Renal pelvis (tissue), 12 donors: Measurements from ENCODE around the gene TDG. TPM values are rescaled to one million over a fixed set of nuclear protein-coding genes. Genes with fewer than 3 reads are reported as not detected.

Experiments used
- DNase-seq: peaks from one replicate; pipeline ENCODE4 v3.0.0-alpha.2; 2013
- long read RNA-seq, 16 experiments: transcript quantifications; one replicate each; lab custom pipeline, GENCODE V29; 2026
- polyA plus RNA-seq, 3 donors: library from polyadenylated mRNA; unstranded; fragments of 120-200 nt; gene quantifications; one replicate each; pipeline ENCODE4 v1.2.1, GENCODE V29; 2013; ENCODE audit not compliant: insufficient read length in 3 of 3

The TDG gene
- polyA plus RNA-seq: 10 to 100 TPM; 49.3 to 58.2 (median 55.8) TPM
- long read RNA-seq, donor 1, transcript TDG-208 (3 exons, 1,139 nt): major isoform, 11 of 14 reads
- long read RNA-seq, donor 1, partial matches to known transcripts: 0 of 14 reads
- long read RNA-seq, donor 1, other reads (novel, unspliced or antisense): 0 of 14 reads
- long read RNA-seq, donor 2, transcript TDG-202 (10 exons, 3,251 nt): major isoform, 9 of 18 reads
- long read RNA-seq, donor 2, transcript TDG-208 (3 exons, 1,139 nt): minor isoform, 8 of 18 reads
- long read RNA-seq, donor 2, partial matches to known transcripts: 0 of 18 reads
- long read RNA-seq, donor 2, other reads (novel, unspliced or antisense): 0 of 18 reads
- long read RNA-seq, donor 3, transcript TDG-202 (10 exons, 3,251 nt): minor isoform, 7 of 18 reads
- long read RNA-seq, donor 3, transcript TDG-208 (3 exons, 1,139 nt): major isoform, 11 of 18 reads
- long read RNA-seq, donor 3, partial matches to known transcripts: 0 of 18 reads
- long read RNA-seq, donor 3, other reads (novel, unspliced or antisense): 0 of 18 reads
- long read RNA-seq, donor 4, transcript TDG-208 (3 exons, 1,139 nt): major isoform, 5 of 27 reads
- long read RNA-seq, donor 4, transcript TDG-202 (10 exons, 3,251 nt): major isoform, 5 of 27 reads
- long read RNA-seq, donor 4, partial matches to known transcripts: 12 of 27 reads
- long read RNA-seq, donor 4, other reads (novel, unspliced or antisense): 5 of 27 reads
- long read RNA-seq, donor 5, transcript TDG-202 (10 exons, 3,251 nt): minor isoform, 5 of 18 reads
- long read RNA-seq, donor 5, transcript TDG-208 (3 exons, 1,139 nt): major isoform, 11 of 18 reads
- long read RNA-seq, donor 5, partial matches to known transcripts: 0 of 18 reads
- long read RNA-seq, donor 5, other reads (novel, unspliced or antisense): 0 of 18 reads
- long read RNA-seq, donor 6, transcript TDG-208 (3 exons, 1,139 nt): major isoform, 11 of 19 reads
- long read RNA-seq, donor 6, transcript TDG-202 (10 exons, 3,251 nt): minor isoform, 8 of 19 reads
- long read RNA-seq, donor 6, partial matches to known transcripts: 0 of 19 reads
- long read RNA-seq, donor 6, other reads (novel, unspliced or antisense): 0 of 19 reads
- long read RNA-seq, donor 7, transcript TDG-208 (3 exons, 1,139 nt): major isoform, 22 of 53 reads
- long read RNA-seq, donor 7, transcript TDG-202 (10 exons, 3,251 nt): minor isoform, 9 of 53 reads
- long read RNA-seq, donor 7, partial matches to known transcripts: 8 of 53 reads
- long read RNA-seq, donor 7, other reads (novel, unspliced or antisense): 12 of 53 reads
- long read RNA-seq, donor 8, transcript TDG-208 (3 exons, 1,139 nt): major isoform, 6 of 11 reads
- long read RNA-seq, donor 8, partial matches to known transcripts: 0 of 11 reads
- long read RNA-seq, donor 8, other reads (novel, unspliced or antisense): 0 of 11 reads
- long read RNA-seq, donor 9, transcript TDG-208 (3 exons, 1,139 nt): major isoform, 16 of 24 reads
- long read RNA-seq, donor 9, partial matches to known transcripts: 5 of 24 reads
- long read RNA-seq, donor 9, other reads (novel, unspliced or antisense): 0 of 24 reads
- long read RNA-seq, donor 10, transcript TDG-208 (3 exons, 1,139 nt): major isoform, 17 of 20 reads
- long read RNA-seq, donor 10, partial matches to known transcripts: 0 of 20 reads
- long read RNA-seq, donor 10, other reads (novel, unspliced or antisense): 0 of 20 reads
- long read RNA-seq, donor 11, transcript TDG-208 (3 exons, 1,139 nt): major isoform, 13 of 18 reads
- long read RNA-seq, donor 11, partial matches to known transcripts: 0 of 18 reads
- long read RNA-seq, donor 11, other reads (novel, unspliced or antisense): 0 of 18 reads
- long read RNA-seq, donor 12, transcript TDG-202 (10 exons, 3,251 nt): minor isoform, 7 of 31 reads
- long read RNA-seq, donor 12, transcript TDG-208 (3 exons, 1,139 nt): major isoform, 18 of 31 reads
- long read RNA-seq, donor 12, partial matches to known transcripts: 5 of 31 reads
- long read RNA-seq, donor 12, other reads (novel, unspliced or antisense): 0 of 31 reads
- long read RNA-seq, donor 13, transcript TDG-208 (3 exons, 1,139 nt): major isoform, 15 of 24 reads
- long read RNA-seq, donor 13, partial matches to known transcripts: 8 of 24 reads
- long read RNA-seq, donor 13, other reads (novel, unspliced or antisense): 0 of 24 reads
- long read RNA-seq, donor 14: 0 reads
- long read RNA-seq, donor 15, transcript TDG-208 (3 exons, 1,139 nt): major isoform, 17 of 64 reads
- long read RNA-seq, donor 15, transcript TDG-202 (10 exons, 3,251 nt): minor isoform, 7 of 64 reads
- long read RNA-seq, donor 15, partial matches to known transcripts: 21 of 64 reads
- long read RNA-seq, donor 15, other reads (novel, unspliced or antisense): 18 of 64 reads
- long read RNA-seq, donor 16, transcript TDG-208 (3 exons, 1,139 nt): major isoform, 11 of 19 reads
- long read RNA-seq, donor 16, transcript TDG-202 (10 exons, 3,251 nt): minor isoform, 8 of 19 reads
- long read RNA-seq, donor 16, partial matches to known transcripts: 0 of 19 reads
- long read RNA-seq, donor 16, other reads (novel, unspliced or antisense): 0 of 19 reads

DNA sequence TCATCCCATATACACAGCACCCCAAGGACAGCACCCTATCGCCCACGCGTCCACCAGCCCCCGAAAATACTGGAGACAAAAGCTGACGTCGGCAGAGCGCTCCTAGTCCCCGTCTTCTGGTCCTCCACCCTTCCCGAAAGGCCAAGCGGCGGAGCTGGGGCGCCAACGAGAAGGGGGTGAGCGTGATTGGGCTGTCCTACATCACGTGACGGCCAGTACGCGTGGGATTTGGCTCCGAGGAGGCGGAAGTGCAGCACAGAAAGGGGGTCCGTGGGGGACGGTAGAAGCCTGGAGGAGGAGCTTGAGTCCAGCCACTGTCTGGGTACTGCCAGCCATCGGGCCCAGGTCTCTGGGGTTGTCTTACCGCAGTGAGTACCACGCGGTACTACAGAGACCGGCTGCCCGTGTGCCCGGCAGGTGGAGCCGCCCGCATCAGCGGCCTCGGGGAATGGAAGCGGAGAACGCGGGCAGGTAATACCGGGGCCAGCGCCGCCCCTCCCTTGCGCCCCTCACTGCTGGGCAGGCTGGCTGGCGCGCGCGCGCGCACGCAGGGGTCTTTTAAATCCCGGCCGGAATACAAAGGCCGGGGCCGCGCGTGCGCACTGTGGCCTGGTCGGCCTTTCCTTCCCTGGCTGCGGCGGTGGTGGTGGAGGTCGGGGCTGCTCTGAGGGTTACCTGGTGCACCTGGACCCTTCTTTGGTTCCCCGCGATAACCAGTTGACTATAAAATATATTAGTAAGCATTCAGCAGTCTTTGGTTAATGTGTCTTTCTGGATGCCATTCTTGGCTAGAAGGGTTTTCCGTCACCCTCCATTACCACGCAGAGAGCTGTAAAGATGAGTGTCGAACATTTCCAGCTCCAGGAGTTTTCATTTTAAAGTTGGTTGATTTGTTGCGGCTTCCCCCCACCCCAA, at the start of gene TDG:
Gene TDG (plus strand): TSS at position 283 of the 915 bp plus-strand sequence. CDS start 166 bp downstream, at position 449.
- peak; percentile 98 for DNase-seq

DNA sequence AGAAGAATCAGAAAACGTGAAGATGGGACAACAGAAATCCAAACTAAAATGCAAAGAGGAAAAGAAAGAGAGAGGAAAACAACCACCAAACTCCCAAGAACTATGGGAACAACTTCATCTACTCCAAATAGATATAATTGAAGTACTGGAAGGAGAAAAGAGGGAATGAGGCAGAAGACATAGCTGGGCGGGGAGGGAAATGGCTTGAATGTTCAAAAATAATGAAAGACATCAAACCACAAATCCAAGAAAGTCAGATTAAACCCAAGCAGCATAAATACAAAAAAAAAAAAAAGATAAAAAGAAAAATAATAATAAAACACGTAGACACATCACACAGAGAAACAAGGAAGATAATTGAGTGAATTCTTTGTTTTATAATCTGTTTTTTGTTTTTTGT, 47.8 kb upstream of the TDG start:
- no peak for DNase-seq

DNA sequence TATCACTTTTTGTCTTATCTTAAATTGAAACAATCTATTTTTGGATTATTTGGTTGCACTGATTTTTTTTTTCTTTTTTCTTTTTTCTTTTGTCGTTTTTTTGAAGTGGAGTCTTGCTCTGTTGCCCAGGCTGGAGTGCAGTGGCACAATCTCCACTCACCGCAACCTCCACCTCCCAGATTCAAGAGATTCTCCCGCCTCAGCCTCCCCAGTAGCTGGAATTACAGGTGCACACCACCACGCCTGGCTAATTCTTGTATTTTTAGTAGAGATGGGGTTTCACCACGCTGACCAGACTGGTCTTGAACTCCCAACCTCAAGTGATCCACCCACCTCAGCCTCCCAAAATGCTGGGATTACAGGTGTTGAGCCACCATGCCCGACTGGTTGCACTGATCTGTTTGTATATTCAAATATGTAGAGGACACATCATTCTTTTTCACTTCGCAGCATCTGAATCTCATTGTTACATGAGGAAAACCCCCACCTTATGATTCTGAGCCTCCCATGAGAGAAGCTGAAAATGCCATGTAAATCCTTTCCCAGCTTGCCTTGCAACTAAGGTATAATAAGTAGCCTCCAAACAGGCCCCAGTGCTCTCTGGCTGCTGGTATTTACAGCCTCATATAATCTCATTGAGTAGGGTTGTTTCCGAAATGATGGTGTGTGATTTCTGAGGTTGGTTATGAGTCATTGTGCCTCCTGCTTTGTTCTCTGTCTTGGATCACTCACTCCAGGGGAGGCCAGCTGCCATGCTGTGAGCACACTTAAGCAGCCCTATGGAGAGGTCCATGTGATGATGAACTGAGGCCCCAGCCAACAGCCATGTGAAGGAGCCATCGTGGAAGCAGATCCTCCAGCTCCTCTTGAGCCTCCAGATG, 40.7 kb upstream of the TDG start:
- DNase-seq: no peak

DNA sequence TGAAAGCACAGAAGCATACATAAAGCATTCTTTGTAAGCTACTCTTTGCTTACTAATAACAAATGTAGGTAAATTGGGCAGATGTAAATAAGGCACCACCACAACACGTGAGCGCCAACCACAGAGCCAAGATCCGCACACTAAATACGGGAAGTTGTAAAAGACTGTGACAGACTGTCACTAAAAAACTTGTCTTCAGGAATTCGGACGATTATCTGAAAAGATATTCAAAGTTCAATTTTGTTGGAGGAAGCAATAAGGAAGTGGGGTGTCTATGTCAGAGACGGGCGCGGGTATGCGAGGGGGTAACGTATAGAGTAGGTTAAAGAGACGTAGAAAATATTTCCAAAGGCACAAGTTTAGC, 37.0 kb upstream of the TDG start:
- peak; percentile 20 for DNase-seq

DNA sequence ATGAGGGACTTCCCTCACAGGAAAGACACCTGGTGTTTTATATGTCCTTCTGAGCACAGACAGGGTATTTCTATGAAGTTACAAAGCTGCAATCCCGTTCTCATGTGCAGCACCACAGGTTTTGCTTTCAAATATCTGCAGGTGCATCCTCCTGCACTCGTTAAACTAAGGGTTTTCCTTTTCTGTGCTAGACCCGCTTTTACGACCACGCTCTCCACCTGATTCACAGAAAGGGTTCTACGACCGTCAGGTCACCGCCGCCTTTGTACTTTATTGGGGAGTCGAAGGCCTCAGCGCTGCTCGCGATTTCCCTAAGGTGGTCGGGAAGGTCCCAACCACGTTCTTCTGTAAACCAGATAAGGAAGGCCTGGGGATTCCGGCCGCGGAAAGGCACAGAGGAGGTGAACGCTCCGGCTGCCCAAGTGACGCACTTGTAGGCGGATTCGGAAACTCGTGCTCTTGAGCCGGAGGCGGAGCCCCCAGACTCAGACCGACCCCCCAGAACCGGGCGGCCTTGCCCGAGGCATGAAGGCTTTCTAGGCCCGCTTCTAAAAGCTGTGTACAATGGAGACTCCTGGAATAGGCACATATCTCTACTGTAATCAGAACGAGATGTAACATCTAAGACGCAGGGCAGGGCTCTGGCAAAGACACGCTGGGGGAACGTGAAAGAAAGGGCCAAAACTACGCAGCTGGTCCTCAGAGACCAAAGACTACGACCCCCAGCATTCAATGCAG, 36.5 kb upstream of the TDG start:
- DNase-seq: peak; percentile 91

DNA sequence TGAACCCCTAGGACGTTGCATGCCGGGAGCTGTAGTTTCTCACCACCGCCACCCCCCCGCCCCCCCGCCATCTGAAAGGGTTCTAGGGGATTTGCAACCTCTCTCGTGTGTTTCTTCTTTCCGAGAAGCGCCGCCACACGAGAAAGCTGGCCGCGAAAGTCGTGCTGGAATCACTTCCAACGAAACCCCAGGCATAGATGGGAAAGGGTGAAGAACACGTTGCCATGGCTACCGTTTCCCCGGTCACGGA, 36.0 kb upstream of the TDG start:
- DNase-seq: no peak

- DNase-seq: peak; percentile 100
Measured at GRCh38 chr12:103930034-103930786, 35.5 kb upstream of the TDG start, which contains the start of gene HSP90B1. Gene HSP90B1, plus strand, starts transcription at chr12:103930410. Its CDS starts 106 bp downstream, at chr12:103930516.

- peak; percentile 37 for DNase-seq
Measured at GRCh38 chr12:103930787-103931735, 34.6 kb upstream of the TDG start.

- no peak for DNase-seq
Measured at GRCh38 chr12:103933237-103933636, 32.4 kb upstream of the TDG start.

- DNase-seq: no peak
Measured at GRCh38 chr12:103936679-103937078, 29.0 kb upstream of the TDG start.

- DNase-seq: no peak
Measured at GRCh38 chr12:103944964-103945363, 20.7 kb upstream of the TDG start.

DNA sequence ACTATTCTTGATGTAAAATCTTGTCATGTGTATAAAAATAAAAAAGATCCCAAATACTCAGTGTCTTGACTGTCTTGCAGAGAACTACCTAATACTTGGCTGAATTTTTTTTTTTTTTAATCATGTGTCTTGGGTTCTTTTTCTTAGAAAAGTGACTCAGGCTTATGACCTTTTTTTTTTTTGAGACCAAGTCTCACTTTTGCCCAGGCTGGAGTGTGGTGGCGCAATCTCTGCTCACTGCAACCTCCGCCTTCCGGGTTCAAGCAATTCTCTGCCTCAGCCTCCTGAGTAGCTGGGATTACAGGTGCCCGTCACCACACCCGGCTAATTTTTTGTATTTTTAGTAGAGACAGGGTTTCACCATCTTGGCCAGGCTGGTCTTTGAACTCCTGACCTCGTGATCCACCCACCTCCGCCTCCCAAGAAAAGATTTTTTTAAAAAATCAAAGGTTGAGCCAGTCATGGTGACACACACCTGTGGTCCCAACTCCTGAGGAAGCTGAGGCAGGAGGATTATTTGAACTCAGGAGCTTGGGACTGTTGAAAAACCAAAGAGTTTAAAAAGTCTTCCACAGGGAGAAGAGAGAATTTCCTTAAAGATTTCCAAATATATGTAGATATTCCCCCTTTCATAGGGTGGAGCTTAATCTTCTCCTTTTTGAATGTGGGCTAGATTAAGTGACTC, 17.7 kb upstream of the TDG start:
- no peak for DNase-seq

DNA sequence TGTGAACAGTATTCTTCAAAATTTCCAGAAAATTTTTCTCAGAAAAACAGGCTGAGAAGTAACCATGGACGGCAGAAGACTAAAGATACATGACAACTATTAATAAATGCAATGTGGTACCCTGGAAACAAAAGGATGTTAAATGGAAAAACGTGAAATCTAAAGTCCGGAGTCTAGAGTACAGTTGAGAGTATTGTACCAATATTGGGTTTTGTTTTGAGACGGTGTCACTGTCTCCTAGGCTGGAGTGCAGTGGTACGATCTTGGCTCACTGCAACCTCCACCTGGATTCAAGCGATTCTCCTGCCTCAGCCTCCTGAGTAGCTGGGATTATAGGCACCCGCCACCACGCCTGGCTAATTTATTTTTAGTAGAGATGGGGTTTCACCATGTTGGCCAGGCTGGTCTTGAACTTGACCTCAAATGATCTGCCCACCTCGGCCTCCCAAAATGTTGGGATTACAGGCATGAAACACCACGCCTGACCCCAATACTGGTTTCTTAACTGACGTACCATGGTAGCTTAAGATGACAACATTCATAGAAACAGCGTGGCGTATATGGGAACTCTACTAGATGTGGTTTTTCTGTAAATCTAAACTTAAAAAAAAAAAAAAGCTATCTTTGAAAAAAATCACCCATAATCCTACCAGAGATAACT, 16.8 kb upstream of the TDG start:
- DNase-seq: no peak
